ENCODE measurements around the gene SPATS2L.

GRCh38 chr2:200266406-200266805 is 40.1 kb upstream of the SPATS2L start:
- TF ChIP-seq CTCF (IDR thresholded peaks at IDR 0.05) (no peak), POLR2A (IDR thresholded peaks at IDR 0.05) (no peak)

All from lower leg skin (tissue), 3 donors.